ENCODE measurements around the gene RSPH6A.
A peak's percentile ranks its signal among the peaks of the same experiment; 100 is the strongest.
"Not testable (repeated sequence)": the region's sequence is repeated elsewhere in the genome, so short reads cannot be mapped to it uniquely, and the experiment has no call there.

Gene RSPH6A

GRCh38 chr19:45799541-45799940, 15.6 kb downstream of the RSPH6A start:
- DNase-seq = not testable (repeated sequence)

GRCh38 chr19:45798995-45799517, 16.1 kb downstream of the RSPH6A start:
- peak; percentile 58 for DNase-seq

- no peak for DNase-seq
Measured at GRCh38 chr19:45794627-45795026, 20.5 kb downstream of the RSPH6A start.

DNA sequence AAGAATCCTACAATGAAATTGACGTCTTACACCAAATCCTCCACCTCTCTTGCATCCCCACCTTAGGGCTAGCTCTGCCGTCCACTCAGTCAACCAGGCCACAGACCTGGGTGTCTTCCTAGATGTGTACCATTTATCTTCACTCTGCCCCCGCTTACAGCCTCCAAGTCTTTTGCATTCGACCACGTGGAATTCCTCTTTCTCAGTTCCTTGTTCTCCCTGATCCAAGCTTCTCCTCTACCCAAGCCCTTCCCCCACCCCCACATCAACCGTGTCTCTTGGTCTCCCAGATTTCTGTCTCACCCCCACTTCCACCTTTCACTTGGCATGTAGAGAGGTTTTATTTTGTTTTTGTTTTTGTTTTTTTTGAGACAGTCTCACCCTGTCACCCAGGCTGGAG, 21.2 kb downstream of the RSPH6A start:
- DNase-seq = no peak

GRCh38 chr19:45793178-45793564, 21.9 kb downstream of the RSPH6A start:
- no peak for DNase-seq

DNA sequence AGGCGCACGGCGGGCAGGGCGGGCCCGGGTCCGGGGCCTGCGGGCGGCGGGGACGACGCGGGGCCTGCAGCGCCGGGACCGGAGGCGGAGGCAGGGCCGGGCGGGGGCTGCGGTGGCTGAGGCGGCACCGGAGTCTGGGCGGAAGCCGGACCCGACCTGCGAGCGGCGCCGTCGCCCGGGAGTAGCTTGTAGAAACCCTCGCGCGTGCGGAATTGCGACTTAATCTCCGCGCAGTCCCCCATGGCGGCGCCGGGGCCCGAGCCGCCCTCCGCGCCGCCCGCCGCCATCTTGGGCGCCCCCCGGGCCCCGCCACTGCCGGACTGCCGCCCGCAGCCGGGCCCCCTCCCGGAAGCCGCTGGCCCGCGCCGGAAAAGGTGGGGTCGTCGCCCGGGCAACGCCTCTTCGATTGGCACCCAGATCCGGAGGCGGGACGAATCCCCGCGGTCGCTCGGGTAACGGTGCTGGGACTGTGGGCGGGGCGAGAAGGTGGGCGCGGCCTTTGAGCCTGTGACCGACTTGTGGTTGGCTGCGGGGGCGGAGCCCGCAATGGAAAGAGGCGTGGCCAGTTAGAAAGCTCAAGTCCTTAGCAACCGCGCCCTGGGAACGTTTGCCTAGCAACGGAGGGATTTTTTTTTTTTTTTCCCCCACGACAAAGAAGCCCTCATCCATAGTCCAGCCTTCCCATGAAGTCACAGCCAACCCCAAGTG, 22.5 kb downstream of the RSPH6A start, which contains the start of gene DMWD:
Gene DMWD, minus strand, starts transcription at position 376 of the 708 bp plus-strand sequence. Its CDS starts 89 bp downstream, at position 287.
- peak; percentile 99 for DNase-seq

GRCh38 chr19:45791744-45792469, 23.2 kb downstream of the RSPH6A start:
- no peak for DNase-seq

GRCh38 chr19:45790942-45791341, 24.2 kb downstream of the RSPH6A start:
- DNase-seq = peak; percentile 58

DNA sequence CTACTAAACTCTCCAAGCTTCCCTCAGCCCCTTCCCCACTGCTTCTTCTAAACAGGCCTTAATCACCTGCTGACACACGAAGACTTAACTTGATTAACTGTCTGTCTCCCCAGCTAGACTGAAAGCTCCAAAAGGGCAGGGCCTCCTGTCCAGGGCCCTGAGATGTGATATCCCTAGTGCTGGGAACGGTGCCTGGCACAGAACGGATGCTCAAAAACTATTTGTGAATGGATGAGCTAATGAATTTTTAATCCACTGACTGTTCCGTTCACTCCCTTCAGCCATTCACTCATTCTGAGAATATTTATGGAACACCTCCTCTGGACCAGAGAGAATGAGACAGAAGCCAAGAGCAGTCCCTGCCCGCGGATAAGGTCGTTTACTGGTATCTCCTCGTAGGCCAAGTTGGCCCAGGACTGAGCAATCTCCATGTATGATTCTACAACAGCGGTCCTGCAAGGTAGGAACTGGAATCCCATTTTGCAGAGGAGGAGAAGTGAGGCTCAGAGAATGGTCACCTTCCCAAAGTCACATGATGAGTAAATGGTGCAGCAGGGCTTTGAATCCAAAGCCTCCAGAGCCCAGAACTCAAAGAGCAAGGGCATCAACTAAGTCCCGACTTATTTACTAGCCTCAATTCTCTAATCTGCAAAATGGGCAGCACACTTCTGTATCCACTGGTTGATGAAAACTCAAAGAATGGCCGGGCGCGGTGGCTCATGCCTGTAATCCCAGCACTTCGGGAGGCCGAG, 25.9 kb downstream of the RSPH6A start:
- DNase-seq = no peak

DNA sequence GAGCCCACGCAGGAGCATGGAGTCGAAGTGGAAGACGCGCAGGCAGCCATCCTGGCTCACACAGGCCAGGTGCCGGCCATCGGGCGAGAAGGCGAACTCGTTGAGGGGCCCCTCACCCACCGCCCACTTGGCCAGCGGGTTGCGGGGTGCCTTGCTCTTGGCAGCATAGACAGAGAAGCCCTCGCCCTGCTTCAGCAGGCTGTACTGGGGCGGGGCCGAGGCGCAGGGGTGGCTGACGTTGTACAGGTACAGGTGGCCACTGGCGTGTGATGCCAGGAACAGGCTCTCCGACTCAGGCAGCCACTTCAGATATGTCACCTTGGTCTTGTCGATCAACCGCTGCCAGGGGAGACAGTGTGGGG, 28.6 kb downstream of the RSPH6A start:
- no peak for DNase-seq

GRCh38 chr19:45785781-45786532, 29.2 kb downstream of the RSPH6A start:
- DNase-seq = no peak

DNA sequence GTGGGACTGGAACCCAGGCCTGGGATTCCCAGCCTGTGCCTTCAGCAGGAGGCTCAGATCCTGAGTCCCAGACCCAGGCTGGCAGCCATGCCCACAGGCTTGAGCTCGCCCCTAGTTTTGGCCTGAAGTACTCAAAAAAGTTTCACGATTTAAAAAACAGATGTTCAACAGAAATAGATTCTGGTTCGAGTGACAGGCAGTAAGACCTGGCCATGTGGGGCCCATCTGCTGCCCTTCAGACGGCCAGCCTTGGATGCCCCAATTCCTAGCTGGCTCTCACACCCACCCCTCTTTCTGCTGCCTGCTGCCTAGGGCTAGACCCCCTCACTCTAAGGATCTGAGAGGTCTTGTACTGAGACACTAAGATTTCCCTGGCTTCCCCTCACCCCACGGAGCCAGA, 30.0 kb downstream of the RSPH6A start:
- no peak for DNase-seq

GRCh38 chr19:45784096-45784495, 31.0 kb downstream of the RSPH6A start:
- DNase-seq = no peak

DNA sequence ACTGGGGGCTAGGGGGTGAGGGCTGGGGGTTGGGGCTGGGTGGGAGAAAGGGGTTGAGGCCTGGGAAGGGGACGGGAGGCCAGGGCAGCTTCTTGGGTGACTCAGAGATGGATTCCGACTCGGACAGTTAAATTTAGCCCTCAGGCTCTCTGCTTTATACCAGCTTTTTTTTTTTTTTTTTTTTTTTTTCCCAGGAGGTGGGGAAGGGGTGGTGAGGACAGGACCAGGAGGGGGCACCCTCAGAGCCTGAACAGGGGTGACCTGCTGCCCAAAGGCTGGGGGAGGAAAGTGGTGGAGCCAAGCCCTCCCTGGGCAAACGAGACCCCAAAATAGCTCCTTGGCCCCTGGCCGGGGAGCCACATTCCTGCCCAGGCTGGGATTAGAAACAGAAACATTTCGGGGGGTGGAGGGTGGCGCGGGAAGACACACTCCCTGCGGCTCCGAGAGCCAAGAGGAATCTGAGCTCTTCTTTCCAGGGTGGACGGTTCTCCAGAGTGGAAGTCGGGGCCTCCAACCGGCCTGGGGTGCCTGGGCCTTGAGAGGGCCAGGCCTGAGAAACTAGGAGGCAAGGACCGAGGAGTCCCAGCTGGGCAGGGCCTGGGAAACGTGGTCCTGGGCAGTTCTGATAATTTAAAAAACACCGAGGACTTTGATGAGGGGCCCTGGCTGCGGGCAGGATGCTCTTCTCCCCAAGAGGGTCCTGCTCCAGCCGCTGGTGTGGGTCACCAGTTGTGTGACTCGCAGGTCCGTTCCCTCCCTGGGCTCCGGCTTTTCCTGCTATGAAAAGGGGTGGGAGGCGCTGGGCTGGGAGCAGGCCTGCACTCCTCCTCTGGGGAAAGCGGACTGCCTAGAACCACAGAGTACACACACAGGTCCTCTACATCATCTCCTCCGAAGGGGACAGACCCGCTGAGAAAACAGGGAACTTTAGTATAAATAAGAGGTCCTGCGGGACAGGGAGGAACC, 32.0 kb downstream of the RSPH6A start:
- no peak for DNase-seq

- no peak for DNase-seq
Measured at GRCh38 chr19:45782162-45782691, 32.9 kb downstream of the RSPH6A start, which contains the start of gene DMPK. Gene DMPK, minus strand, starts transcription at chr19:45782490. Its CDS starts 138 bp downstream, at chr19:45782352.

DNA sequence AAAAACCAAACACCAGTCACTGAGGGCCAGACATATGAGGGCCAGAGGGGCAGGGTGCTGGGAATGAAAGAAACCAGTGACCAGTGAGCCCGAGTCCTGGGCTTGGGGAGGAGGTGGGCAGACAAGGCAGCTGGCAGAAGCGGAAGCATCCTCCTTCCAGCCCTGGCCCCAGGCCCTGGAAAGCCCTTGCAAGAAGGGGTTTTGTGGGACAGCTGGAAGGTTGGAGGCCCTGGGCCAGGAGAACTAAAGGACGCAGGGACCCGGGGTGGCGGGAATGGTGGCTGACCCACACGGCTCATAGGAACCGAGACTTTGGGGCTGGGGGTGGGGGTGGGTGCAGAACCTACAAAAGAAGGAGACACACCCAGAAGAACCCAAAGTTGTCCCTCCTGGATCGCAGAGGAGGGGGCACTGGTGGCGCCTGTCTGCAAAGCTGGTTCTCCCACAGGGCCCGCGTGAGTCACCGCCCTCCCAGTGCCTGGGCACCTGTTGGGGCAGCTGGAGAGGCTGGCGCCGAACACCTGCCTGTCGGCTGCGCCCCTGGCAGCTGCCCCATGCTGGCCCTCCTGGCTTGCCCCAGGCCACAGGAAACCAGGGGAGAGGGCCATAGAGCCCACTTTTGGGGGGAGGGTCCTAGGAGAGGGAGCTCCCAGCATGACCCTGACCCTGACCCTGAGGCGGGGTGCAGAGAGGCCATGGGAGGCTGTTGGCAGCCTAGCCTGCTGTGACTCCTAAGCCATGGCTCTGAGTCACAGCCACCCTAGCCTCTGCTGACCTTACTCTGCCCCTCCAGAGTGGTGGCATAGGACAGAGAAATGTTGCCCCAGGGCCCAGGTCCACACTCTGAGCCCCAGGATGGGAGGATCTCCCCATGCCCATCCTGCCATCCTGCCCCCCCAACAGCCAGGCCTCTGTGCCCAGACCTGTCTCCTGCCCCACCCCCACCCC, 33.6 kb downstream of the RSPH6A start:
- DNase-seq = no peak

DNA sequence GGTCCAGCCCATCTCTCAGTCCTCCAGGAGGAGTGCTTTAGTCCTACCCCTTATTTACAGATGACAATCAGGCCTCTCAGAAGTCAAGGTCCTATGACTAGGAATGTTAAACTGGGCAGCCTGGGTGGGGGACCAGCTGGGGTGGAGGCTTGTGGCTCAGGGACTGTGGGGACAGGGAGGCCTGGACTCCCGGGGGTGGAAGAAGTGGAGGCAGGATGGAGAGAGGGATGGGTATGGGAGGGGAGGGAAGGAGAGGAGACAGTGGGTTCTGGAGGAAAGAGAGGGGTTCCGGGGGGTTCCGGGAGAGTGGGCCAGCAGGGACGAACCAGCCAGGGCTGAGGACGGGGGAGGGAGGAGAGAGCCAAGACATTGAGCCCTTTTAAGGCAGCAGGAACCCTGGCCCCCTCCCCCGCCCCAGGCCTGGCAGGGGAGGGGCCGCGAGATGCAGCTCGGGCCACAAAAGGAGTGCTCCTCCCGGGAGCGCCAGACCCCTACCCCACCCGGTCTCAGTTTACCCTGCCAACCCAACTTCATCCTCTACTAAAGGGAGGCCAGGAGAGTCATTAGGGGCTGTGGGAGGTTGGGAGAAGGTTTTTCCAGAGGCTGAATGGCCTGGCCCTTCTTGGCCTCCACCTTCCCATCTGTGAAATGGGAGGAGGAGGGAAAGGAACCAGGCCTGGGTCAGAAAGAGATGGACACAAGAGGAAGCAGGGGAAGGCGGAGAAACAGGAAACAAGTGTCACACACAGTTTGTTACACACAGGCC, 34.5 kb downstream of the RSPH6A start:
- DNase-seq = no peak

DNA sequence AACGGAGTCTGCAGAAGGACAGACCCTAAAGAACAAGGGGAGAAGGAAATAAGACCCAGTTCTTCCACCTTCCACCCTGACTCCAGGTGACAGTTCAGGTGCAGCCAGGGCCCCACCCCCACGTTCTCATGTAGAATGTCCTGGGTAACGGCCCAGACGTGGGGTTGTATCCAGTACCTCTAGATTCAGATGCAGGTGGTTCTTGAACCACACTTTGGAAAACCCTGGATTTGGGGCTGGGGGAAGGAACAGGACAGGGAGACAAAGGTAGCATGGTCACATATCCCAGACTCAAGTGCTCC, 35.0 kb downstream of the RSPH6A start:
- DNase-seq = no peak

All from CD4-positive, alpha-beta T cell treated with Interferon gamma for 1 hour (primary cell).